Duodenal mucosa (tissue), 2 donors: Measurements from ENCODE around the gene SHISA4.
A peak's percentile ranks its signal among the peaks of the same experiment; 100 is the strongest.
"Not testable (repeated sequence)": the region's sequence is repeated elsewhere in the genome, so short reads cannot be mapped to it uniquely, and the experiment has no call there.

Experiments used
- H3K27ac ChIP-seq: one replicate; pipeline ENCODE4 v1.7.0; 2013; ENCODE audit warnings: low read depth, low read length
- H3K27me3 ChIP-seq, 2 donors: one replicate each; pipeline ENCODE4 v1.7.0; 2013; ENCODE audit warnings: low read length in 2 of 2, control low read depth in 1 of 2; ENCODE audit not compliant: insufficient read depth in 2 of 2, control insufficient read depth in 1 of 2
- H3K36me3 ChIP-seq, 2 donors: one replicate each; pipeline ENCODE4 v1.7.0; 2013; ENCODE audit warnings: low read length in 2 of 2, control low read depth in 1 of 2; ENCODE audit not compliant: insufficient read depth in 2 of 2, control insufficient read depth in 1 of 2
- H3K4me1 ChIP-seq, 2 donors: one replicate each; pipeline ENCODE4 v1.7.0; 2013; ENCODE audit warnings: low read length in 2 of 2, control low read depth in 1 of 2; ENCODE audit not compliant: insufficient read depth in 2 of 2, control insufficient read depth in 1 of 2
- H3K4me3 ChIP-seq, 2 donors: one replicate each; pipeline ENCODE4 v1.7.0; 2013; ENCODE audit warnings: low read length in 2 of 2, low read depth in 1 of 2
- H3K9ac ChIP-seq, 2 donors: one replicate each; pipeline ENCODE4 v1.7.0; 2013; ENCODE audit warnings: low read length in 2 of 2, low read depth in 1 of 2
- H3K9me3 ChIP-seq, 2 donors: one replicate each; pipeline ENCODE4 v1.7.0; 2013; ENCODE audit warnings: low read length in 2 of 2, control low read depth in 1 of 2; ENCODE audit not compliant: control insufficient read depth in 1 of 2

The SHISA4 gene

DNA sequence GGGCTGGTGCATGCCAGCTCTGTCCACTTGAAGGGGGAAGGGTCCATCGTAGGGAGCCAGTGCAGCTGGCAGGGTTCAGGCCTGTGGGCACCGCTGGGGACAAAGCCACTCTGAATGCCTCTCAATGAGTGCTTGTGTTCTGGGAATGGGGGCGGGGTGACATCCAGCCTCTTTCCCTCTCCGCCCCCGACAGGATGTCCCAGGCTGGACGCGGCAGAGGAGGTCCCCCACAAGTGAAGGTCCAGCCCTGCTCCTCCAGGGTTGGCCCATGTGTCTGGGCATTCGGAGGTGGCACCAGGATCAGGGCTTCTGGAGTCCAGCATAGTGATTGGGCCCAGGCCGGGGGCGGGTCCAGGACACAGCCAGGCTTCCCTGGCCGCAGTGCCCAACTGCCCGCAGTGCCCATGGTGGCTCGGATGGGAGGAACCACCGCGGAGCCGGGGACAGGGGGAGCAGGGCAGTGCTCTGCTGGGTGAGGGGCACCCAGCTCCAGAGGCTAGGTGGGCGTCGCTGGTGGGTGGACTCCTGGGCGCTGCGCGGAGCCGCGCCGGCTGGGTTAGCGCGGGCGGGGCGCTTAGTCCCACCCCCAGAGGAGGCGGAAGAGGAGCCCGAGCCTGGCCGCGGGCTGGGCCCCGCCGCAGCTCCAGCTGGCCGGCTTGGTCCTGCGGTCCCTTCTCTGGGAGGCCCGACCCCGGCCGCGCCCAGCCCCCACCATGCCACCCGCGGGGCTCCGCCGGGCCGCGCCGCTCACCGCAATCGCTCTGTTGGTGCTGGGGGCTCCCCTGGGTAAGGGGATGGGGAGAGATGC, at the start of gene SHISA4:
Gene SHISA4 (plus strand): TSS at position 617 of the 808 bp plus-strand sequence. CDS start 97 bp downstream, at position 714.
- Histone ChIP-seq H3K4me1 (peaks cover 8 to 17% of the 10 kb centered on the region in 2 donors), H3K9ac (peak within 1 kb of the TSS in 1 of 2 donors; percentile 60), H3K4me3 (peak within 1 kb of the TSS; percentile 68 to 71), H3K36me3 (no peaks in the 10 kb centered on the region), H3K9me3 (no peaks in the 10 kb centered on the region), H3K27ac (no peak within 1 kb of the TSS), H3K27me3 (peaks cover 28 to 39% of the 10 kb centered on the region in 2 donors)

DNA sequence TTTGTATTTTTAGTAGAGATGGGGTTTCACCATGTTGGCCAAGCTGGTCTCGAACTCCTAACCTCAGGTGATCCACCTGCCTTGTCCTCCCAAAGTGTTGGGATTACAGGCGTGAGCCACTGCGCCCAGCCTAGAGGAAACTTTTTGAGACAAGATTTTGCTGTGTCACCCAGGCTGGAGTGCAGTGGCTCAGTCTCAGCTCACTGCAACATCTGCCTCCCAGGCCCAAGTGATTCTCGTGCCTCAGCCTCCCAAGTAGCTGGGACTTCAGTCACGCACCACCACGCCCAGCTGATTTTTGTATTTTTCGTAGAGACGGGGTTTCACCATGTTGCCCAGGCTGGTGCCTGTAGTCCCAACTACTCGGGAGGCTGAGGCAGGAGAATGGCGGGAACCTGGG, 49.6 kb upstream of the SHISA4 start:
- H3K27ac ChIP-seq, H3K36me3 ChIP-seq, H3K9me3 ChIP-seq, H3K4me1 ChIP-seq, H3K27me3 ChIP-seq, H3K9ac ChIP-seq, H3K4me3 ChIP-seq: not testable (repeated sequence)

DNA sequence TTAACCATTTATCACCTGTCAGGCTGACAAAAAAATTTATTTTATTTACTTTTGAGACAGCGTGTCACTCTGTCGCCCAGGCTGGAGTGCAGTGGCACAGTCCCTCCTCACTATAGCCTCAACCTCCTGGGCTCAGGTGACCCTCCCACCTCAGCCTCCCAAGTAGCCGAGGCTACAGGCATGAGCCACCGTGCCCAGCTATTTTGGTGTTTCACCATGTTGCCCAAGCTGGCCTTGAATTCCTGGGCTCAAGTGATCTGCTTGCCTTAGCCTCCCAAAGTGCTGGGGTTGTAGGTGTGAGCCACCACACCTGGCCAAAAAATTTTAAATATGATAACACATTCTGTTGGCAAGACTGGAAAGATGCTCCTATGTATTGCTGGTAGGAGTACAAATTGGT, 48.6 kb upstream of the SHISA4 start:
- H3K27ac ChIP-seq = no peak overlapping the region
- H3K9me3 ChIP-seq = no peaks in the 10 kb centered on the region
- no peak overlapping the region for H3K4me3 ChIP-seq
- no peak overlapping the region for H3K9ac ChIP-seq
- H3K4me1 ChIP-seq = peaks cover 0 to 6% of the 10 kb centered on the region in 2 donors
- H3K27me3 ChIP-seq = no peaks in the 10 kb centered on the region
- peaks cover 0 to 5% of the 10 kb centered on the region in 2 donors for H3K36me3 ChIP-seq

DNA sequence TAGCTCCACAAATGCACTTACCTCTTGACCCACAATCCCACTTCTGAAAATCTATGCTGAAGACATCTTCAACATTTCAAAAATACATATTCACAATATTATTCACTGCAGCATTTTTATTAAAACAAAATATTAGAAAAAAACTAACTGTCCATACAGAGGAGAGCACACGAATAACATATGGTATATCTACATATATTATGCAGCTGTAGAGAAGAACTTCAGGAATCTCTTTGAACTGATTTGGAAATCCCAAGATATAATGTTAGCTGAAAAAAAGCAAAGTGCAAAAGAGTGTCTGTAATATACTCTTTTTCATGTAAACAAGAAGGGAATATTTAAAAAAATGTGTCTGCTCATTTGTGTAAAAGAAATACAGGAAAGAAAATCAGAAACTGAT, 48.2 kb upstream of the SHISA4 start:
- H3K27ac ChIP-seq = no peak overlapping the region
- H3K9me3 ChIP-seq = no peaks in the 10 kb centered on the region
- peaks cover 0 to 6% of the 10 kb centered on the region in 2 donors for H3K4me1 ChIP-seq
- H3K27me3 ChIP-seq = no peaks in the 10 kb centered on the region
- peaks cover 0 to 2% of the 10 kb centered on the region in 2 donors for H3K36me3 ChIP-seq
- no peak overlapping the region for H3K9ac ChIP-seq
- no peak overlapping the region for H3K4me3 ChIP-seq

GRCh38 chr1:201841265-201841912, 47.3 kb upstream of the SHISA4 start:
- no peak overlapping the region for H3K27ac ChIP-seq
- H3K9me3 ChIP-seq = no peaks in the 10 kb centered on the region
- H3K27me3 ChIP-seq = no peaks in the 10 kb centered on the region
- peaks cover 0 to 2% of the 10 kb centered on the region in 2 donors for H3K36me3 ChIP-seq
- peaks cover 0 to 6% of the 10 kb centered on the region in 2 donors for H3K4me1 ChIP-seq
- H3K9ac ChIP-seq = no peak overlapping the region
- no peak overlapping the region for H3K4me3 ChIP-seq

DNA sequence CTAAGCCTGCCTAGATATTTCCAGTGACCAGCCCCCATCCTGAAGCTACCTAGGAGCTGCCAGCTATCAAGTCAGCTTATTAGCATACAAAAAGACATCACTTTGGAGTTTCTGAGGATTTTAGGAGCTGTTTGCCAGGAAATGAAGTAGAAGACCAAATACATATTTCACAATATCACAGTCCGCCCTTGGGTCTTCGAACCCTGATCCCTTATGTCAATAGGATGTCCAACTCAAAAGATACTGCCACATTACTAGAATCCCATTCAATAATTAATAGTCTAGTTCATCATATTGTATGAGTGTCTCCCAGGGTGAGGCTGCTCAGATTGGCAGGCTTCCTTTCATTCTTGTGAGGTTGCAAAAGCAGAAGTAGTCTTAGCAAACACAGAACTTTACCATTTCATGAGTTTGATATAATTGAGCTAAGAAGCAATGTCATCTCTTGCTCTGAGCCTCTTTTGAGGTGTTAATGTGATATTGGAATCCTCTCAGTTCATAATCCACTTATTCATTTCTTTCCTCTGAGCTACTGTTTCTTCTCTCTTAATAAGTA, 46.1 kb upstream of the SHISA4 start:
- Histone ChIP-seq H3K4me1 (peaks cover 0 to 6% of the 10 kb centered on the region in 2 donors), H3K27ac (no peak overlapping the region), H3K36me3 (peaks cover 0 to 2% of the 10 kb centered on the region in 2 donors), H3K4me3 (no peak overlapping the region), H3K9ac (no peak overlapping the region), H3K9me3 (no peaks in the 10 kb centered on the region), H3K27me3 (no peaks in the 10 kb centered on the region)

- Histone ChIP-seq H3K27ac (no peak overlapping the region), H3K36me3 (peaks cover 10 to 14% of the 10 kb centered on the region in 2 donors), H3K27me3 (no peaks in the 10 kb centered on the region), H3K4me3 (no peak overlapping the region), H3K4me1 (peaks cover 0 to 6% of the 10 kb centered on the region in 2 donors), H3K9me3 (no peaks in the 10 kb centered on the region), H3K9ac (no peak overlapping the region)
Measured at GRCh38 chr1:201845331-201846083, 43.2 kb upstream of the SHISA4 start.

DNA sequence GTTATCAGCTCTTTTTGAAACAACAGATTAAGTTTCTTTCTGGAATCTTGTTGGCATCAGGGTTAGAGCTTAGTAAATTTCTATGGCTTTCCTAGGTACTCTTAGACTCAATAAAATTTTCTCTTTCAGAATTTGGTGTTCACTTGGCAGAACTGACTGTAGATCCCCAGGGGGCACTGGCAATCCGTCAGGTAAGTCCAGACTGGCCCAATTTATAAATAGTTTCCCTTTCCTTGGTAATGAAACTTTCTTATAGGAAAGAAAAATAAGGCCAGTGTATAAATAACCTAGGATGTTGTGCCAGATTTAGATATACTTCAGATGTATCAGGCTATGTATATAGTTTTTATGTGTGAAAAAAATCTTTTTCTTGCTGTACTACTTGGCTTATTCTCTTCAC, 41.5 kb upstream of the SHISA4 start:
- Histone ChIP-seq H3K27me3 (no peaks in the 10 kb centered on the region), H3K36me3 (peaks cover 18 to 26% of the 10 kb centered on the region in 2 donors), H3K9ac (no peak overlapping the region), H3K4me1 (peaks cover 0 to 6% of the 10 kb centered on the region in 2 donors), H3K9me3 (no peaks in the 10 kb centered on the region), H3K4me3 (no peak overlapping the region), H3K27ac (no peak overlapping the region)

GRCh38 chr1:201848230-201848629, 40.5 kb upstream of the SHISA4 start:
- Histone ChIP-seq H3K27ac (no peak overlapping the region), H3K9ac (no peak overlapping the region), H3K9me3 (no peaks in the 10 kb centered on the region), H3K4me3 (no peak overlapping the region), H3K36me3 (peaks cover 28 to 37% of the 10 kb centered on the region in 2 donors), H3K27me3 (no peaks in the 10 kb centered on the region), H3K4me1 (peaks cover 0 to 6% of the 10 kb centered on the region in 2 donors)
